H1 (cell line): Measurements from ENCODE around the gene ABI1.
"Not testable (repeated sequence)": the region's sequence is repeated elsewhere in the genome, so short reads cannot be mapped to it uniquely, and the experiment has no call there.

Experiments used
- EP300 ChIP-seq, 2 experiments: IDR thresholded peaks; 1 replicate in 1 of 2; 2 replicates in 1 of 2; pipeline ENCODE4 v1.6.1; 2011 to 2012; ENCODE audit warnings: low read depth in 2 of 2, low read length in 2 of 2, mild to moderate bottlenecking in 2 of 2, borderline replicate concordance in 1 of 2, inconsistent platforms in 1 of 2, moderate library complexity in 1 of 2
- POLR2A ChIP-seq, 2 experiments: IDR thresholded peaks; 1 replicate in 1 of 2; 2 replicates in 1 of 2; pipeline ENCODE4 v1.6.1; 2011; ENCODE audit warnings: low read depth in 2 of 2, low read length in 2 of 2, mild to moderate bottlenecking in 2 of 2; ENCODE audit errors: control extremely low read depth in 1 of 2
- TF ChIP-seq, protein P1 (sequence below), 3 experiments: IDR thresholded peaks; 1 replicate in 2 of 3; 2 replicates in 1 of 3; pipeline versions ENCODE4 v1.5.1 to v1.6.1; 2011; ENCODE audit warnings: low read length in 3 of 3, mild to moderate bottlenecking in 3 of 3, inconsistent platforms in 2 of 3, low read depth in 1 of 3, moderate library complexity in 1 of 3; ENCODE audit not compliant: insufficient read depth in 1 of 3; ENCODE audit errors: control extremely low read depth in 1 of 3
- TF ChIP-seq, protein P2 (sequence below): IDR thresholded peaks from 2 replicates; pipeline ENCODE4 v1.6.1; 2012; ENCODE audit warnings: low read length, inconsistent platforms

DNA sequence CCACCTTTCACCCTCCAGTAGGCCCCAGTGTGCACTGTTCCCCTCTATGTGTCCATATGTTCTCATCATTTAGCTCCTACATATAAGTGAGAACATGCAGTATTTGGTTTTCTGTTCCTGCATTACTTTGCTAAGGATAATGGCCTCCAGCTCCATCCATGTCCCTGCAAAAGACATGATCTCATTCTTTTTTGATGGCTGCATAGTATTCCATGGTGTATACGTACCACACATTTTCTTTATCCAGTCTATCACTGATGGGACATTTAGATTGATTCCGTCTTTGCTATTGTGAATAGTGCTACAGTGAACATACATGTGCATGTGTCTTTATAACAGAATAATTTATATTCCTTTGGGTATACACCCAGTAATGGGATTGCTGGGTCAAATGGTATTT is 71.0 kb downstream of the ABI1 start:
- TF ChIP-seq, protein P1, sequence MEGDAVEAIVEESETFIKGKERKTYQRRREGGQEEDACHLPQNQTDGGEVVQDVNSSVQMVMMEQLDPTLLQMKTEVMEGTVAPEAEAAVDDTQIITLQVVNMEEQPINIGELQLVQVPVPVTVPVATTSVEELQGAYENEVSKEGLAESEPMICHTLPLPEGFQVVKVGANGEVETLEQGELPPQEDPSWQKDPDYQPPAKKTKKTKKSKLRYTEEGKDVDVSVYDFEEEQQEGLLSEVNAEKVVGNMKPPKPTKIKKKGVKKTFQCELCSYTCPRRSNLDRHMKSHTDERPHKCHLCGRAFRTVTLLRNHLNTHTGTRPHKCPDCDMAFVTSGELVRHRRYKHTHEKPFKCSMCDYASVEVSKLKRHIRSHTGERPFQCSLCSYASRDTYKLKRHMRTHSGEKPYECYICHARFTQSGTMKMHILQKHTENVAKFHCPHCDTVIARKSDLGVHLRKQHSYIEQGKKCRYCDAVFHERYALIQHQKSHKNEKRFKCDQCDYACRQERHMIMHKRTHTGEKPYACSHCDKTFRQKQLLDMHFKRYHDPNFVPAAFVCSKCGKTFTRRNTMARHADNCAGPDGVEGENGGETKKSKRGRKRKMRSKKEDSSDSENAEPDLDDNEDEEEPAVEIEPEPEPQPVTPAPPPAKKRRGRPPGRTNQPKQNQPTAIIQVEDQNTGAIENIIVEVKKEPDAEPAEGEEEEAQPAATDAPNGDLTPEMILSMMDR (IDR thresholded peaks at IDR 0.05; ENCODE audit: control extremely low read depth in 1 of 3, insufficient read depth in 1 of 3, low read depth in 1 of 3, low read length in 3 of 3), result not testable (repeated sequence)
- not testable (repeated sequence) for TF ChIP-seq EP300 (IDR thresholded peaks at IDR 0.05; ENCODE audit: borderline replicate concordance in 1 of 2, low read depth in 2 of 2, low read length in 2 of 2); POLR2A (IDR thresholded peaks at IDR 0.05; ENCODE audit: control extremely low read depth in 1 of 2, low read depth in 2 of 2, low read length in 2 of 2)
- TF ChIP-seq, protein P2, sequence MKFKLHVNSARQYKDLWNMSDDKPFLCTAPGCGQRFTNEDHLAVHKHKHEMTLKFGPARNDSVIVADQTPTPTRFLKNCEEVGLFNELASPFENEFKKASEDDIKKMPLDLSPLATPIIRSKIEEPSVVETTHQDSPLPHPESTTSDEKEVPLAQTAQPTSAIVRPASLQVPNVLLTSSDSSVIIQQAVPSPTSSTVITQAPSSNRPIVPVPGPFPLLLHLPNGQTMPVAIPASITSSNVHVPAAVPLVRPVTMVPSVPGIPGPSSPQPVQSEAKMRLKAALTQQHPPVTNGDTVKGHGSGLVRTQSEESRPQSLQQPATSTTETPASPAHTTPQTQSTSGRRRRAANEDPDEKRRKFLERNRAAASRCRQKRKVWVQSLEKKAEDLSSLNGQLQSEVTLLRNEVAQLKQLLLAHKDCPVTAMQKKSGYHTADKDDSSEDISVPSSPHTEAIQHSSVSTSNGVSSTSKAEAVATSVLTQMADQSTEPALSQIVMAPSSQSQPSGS, result not testable (repeated sequence)
